PC-9 (cell line): Measurements from ENCODE around the gene VMO1. TPM values are rescaled to one million over a fixed set of nuclear protein-coding genes. Genes with fewer than 3 reads are reported as not detected.

Source experiments
- BruUV-seq: library from RNA; stranded (reverse); fragments of 400-500 nt; replicated peaks from 2 replicates; lab custom pipeline; 2021; lab: Mats Ljungman, UMichigan
- CTCF ChIA-PET: fragments of 300-600 bp; sonication (Branson Sonifier 250); formaldehyde crosslinking; loops from one replicate; lab custom pipeline; 2022; ENCODE audit warnings: antibody characterized with exemption; lab: Charles Lee
- POLR2A ChIA-PET: fragments of 300-600 bp; sonication (Branson Sonifier 250); formaldehyde crosslinking; loops from one replicate; lab custom pipeline; 2022; ENCODE audit warnings: antibody characterized with exemption; ENCODE audit not compliant: unreplicated experiment; lab: Charles Lee
- DNase-seq, 2 experiments: peaks; one replicate each; pipeline versions ENCODE4 v3.0.0 to v3.0.0-alpha.2; 2015 to 2022; ENCODE audit warnings: mixed read lengths in 1 of 2
- H2AFZ ChIP-seq: fragments of 200-600 bp; sonication (generic); 2 replicates; pipeline ENCODE4 v1.8.1; 2017; ENCODE audit warnings: antibody characterized with exemption
- H3F3A ChIP-seq: fragments of 200-600 bp; sonication (generic); 2 replicates; pipeline ENCODE4 v1.8.1; 2017; ENCODE audit warnings: antibody characterized with exemption, mild to moderate bottlenecking, low read depth; ENCODE audit not compliant: insufficient read depth
- H3K27ac ChIP-seq: fragments of 200-600 bp; sonication (generic); 2 replicates; pipeline ENCODE4 v1.6.1; 2016; ENCODE audit warnings: mixed run types
- H3K27me3 ChIP-seq: fragments of 200-600 bp; sonication (generic); 2 replicates; pipeline ENCODE4 v1.6.1; 2016; ENCODE audit warnings: low read depth, mixed run types; ENCODE audit not compliant: insufficient read depth
- H3K36me3 ChIP-seq: fragments of 200-600 bp; sonication (generic); 2 replicates; pipeline ENCODE4 v1.6.1; 2016; ENCODE audit warnings: low read depth, mixed run types
- H3K4me1 ChIP-seq: fragments of 200-600 bp; sonication (generic); replicated peaks from 2 replicates; pipeline ENCODE4 v1.6.1; 2016; ENCODE audit warnings: mixed run types; ENCODE audit not compliant: insufficient read depth
- H3K4me2 ChIP-seq: fragments of 200-600 bp; sonication (generic); 2 replicates; pipeline ENCODE4 v1.6.1; 2017; ENCODE audit warnings: mixed run types
- H3K4me3 ChIP-seq: fragments of 200-600 bp; sonication (generic); 2 replicates; pipeline ENCODE4 v1.6.1; 2016; ENCODE audit warnings: mixed run types
- H3K79me2 ChIP-seq: fragments of 200-600 bp; sonication (generic); 2 replicates; pipeline ENCODE4 v1.6.1; 2017; ENCODE audit warnings: low read depth, mixed run types
- H3K9me2 ChIP-seq: fragments of 200-600 bp; sonication (generic); 2 replicates; pipeline ENCODE4 v1.8.1; 2017; ENCODE audit warnings: mild to moderate bottlenecking; ENCODE audit not compliant: insufficient read depth
- H3K9me3 ChIP-seq: fragments of 200-600 bp; sonication (generic); 2 replicates; pipeline ENCODE4 v1.8.1; 2016; ENCODE audit warnings: low read depth; ENCODE audit not compliant: insufficient read depth
- H4K20me1 ChIP-seq: fragments of 200-600 bp; sonication (generic); 2 replicates; pipeline ENCODE4 v1.8.1; 2017; ENCODE audit not compliant: insufficient read depth
- CTCF ChIP-seq: fragments of 200-600 bp; sonication (generic); conservative IDR thresholded peaks from 2 replicates; pipeline ENCODE4 v1.6.1; 2017; ENCODE audit warnings: mixed run types, antibody characterized with exemption, mild to moderate bottlenecking, moderate library complexity
- EZH2 ChIP-seq: fragments of 200-600 bp; sonication (generic); IDR thresholded peaks from 2 replicates; pipeline ENCODE4 v1.8.0; 2017; ENCODE audit warnings: antibody characterized with exemption, low read depth
- intact Hi-C: fragments of 100-400 bp; cut with micrococcal nuclease; formaldehyde crosslinking; loops from one replicate; pipeline ENCODE4 v1.10.0; 2022; ENCODE audit not compliant: unreplicated experiment
- total RNA-seq: library from RNA; stranded (reverse); gene quantifications from 2 replicates; pipeline ENCODE4 v1.2.3, GENCODE V29; 2021

The VMO1 gene
- total RNA-seq, 1 experiment from 2014 or later: 3.6 TPM

DNA sequence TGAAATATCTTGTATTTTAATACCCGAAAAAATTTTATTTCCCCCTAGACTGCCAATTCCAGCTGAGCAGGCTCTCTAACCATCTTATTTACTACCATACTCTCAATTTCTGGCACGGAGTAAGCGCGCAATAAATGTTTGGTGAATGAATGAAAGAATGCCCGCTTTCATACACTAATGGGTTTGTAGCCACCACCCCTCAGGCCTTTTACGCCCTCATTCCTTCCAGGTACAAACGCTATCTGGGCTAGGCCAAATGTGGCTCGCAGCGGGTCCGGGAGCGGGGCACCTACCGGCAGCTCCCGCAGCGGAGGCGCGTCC is 20.3 kb upstream of the VMO1 start:
- ChIA-PET CTCF (interaction anchor here (1.1 to 1.6 kb wide), 2 partner anchors 17 to 96 kb away, joined by 3 to 18 read pairs; partner anchors contain the start of genes ARRB2 and GLTPD2), POLR2A (interaction anchor here (0.6 to 0.8 kb wide), 4 partner anchors 16 to 96 kb away, joined by 3 to 4 read pairs (median 3); partner anchors contain the start of gene ARRB2)
- Histone ChIP-seq H3K4me3 (peak overlapping the region; percentile 68), H3K27me3 (no peaks in the 10 kb centered on the region), H3K9me3 (no peaks in the 10 kb centered on the region), H3K27ac (no peak overlapping the region), H2AFZ (peak overlapping the region; percentile 77), H3K9me2 (no peaks in the 10 kb centered on the region), H3K4me2 (peak overlapping the region; percentile 66), H3K79me2 (no peaks in the 10 kb centered on the region), H4K20me1 (no peaks in the 10 kb centered on the region), H3K4me1 (peaks cover 32% of the 10 kb centered on the region), H3F3A (peaks cover 25% of the 10 kb centered on the region), H3K36me3 (0 out of 2 replicates have a peak, but pooled peaks cover 9% of the 10 kb centered on the region)
- peak in 1 of 2 experiments; percentile 46 for DNase-seq
- TSS peak; percentile 48 for BruUV-seq
- intact Hi-C loops: loop anchor here (5.0 kb wide), 1 partner anchor 76 kb away; no protein-coding TSS in a partner anchor
- TF ChIP-seq CTCF (no peak), EZH2 (no peak)

- Histone ChIP-seq H3K79me2 (peaks cover 9% of the 10 kb centered on the region), H3K9me3 (no peaks in the 10 kb centered on the region), H3K4me1 (0 out of 2 replicates have a peak, but pooled peaks cover 5% of the 10 kb centered on the region), H3F3A (peaks cover 17% of the 10 kb centered on the region), H3K4me2 (no peak within 1 kb of the TSS), H3K36me3 (peaks cover 12% of the 10 kb centered on the region; the same call in 1 of the 2 replicates), H3K27ac (no peak within 1 kb of the TSS), H2AFZ (no peak within 1 kb of the TSS), H3K9me2 (no peaks in the 10 kb centered on the region), H4K20me1 (no peaks in the 10 kb centered on the region), H3K4me3 (no peak within 1 kb of the TSS), H3K27me3 (no peaks in the 10 kb centered on the region)
- ChIA-PET POLR2A (no interaction called here), CTCF (no interaction called here)
- DNase-seq: no peak
- no peak for TF ChIP-seq CTCF
- TF ChIP-seq EZH2: no peak
- intact Hi-C loops: no loop called here
- no TSS peak for BruUV-seq
Observed at GRCh38 chr17:4802228-4802627, 16.1 kb upstream of the VMO1 start, which contains the start of gene C17orf114. TSS of gene C17orf114 (minus strand) at chr17:4802328.

DNA sequence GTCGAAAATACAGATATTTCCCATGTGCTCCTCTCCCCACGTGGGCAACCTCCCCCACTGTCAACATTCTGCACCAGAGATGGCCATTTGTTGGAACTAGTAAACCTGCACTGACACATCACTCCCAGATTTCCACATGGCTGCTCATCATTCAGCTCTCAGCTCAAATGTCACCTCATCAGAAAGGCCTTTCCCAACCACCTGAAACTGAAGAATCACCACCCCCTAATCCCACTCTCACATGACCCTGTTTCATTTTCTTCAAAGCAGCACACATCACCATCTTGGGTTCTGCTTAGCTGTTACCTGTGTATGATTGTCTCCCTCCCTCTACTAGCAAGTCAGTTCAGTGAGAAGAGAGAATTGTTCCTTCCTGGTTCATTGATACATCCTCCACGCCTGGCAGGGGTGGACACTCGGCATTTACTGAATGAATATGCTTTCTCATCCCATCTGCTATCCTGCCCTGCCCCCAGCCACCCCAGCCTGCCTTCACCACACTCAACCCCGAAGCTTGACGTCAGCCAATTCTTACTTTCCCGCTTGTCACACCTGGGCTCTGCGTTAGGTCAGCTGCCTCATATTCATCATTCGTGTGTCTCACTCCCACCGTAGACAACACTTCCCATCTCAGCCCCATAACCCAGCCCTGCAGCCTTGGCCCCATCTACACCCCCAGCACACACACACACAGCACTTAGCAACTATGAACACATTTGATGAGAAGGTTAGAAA is 14.5 kb upstream of the VMO1 start:
- Histone ChIP-seq H3K36me3 (peaks cover 12% of the 10 kb centered on the region; the same call in 1 of the 2 replicates), H3K4me2 (no peak overlapping the region), H3K27me3 (no peaks in the 10 kb centered on the region), H3K9me3 (no peaks in the 10 kb centered on the region), H3K9me2 (no peaks in the 10 kb centered on the region), H3K79me2 (peaks cover 22% of the 10 kb centered on the region), H3K4me1 (0 out of 2 replicates have a peak, but pooled peaks cover 6% of the 10 kb centered on the region), H3K4me3 (no peak overlapping the region), H3K27ac (no peak overlapping the region), H4K20me1 (no peaks in the 10 kb centered on the region), H3F3A (peaks cover 20% of the 10 kb centered on the region), H2AFZ (no peak overlapping the region)
- ChIA-PET POLR2A (interaction anchor here (0.7 kb wide), 1 partner anchor 57 kb away, joined by 5 read pairs; no protein-coding TSS in a partner anchor), CTCF (interaction anchor here (0.6 kb wide), 1 partner anchor 233 kb away, joined by 7 read pairs; no protein-coding TSS in a partner anchor)
- intact Hi-C loops: no loop called here
- BruUV-seq: no TSS peak
- DNase-seq: no peak
- TF ChIP-seq CTCF (no peak), EZH2 (no peak)
